ENCODE data around the gene KLK3.
"Not testable (repeated sequence)": the region's sequence is repeated elsewhere in the genome, so short reads cannot be mapped to it uniquely, and the experiment has no call there.

The KLK3 gene

GRCh38 chr19:50859849-50860248, 5.1 kb downstream of the KLK3 start:
- DNase-seq: no peak

- no peak for DNase-seq
Measured at GRCh38 chr19:50861010-50861409, 6.3 kb downstream of the KLK3 start.

DNA sequence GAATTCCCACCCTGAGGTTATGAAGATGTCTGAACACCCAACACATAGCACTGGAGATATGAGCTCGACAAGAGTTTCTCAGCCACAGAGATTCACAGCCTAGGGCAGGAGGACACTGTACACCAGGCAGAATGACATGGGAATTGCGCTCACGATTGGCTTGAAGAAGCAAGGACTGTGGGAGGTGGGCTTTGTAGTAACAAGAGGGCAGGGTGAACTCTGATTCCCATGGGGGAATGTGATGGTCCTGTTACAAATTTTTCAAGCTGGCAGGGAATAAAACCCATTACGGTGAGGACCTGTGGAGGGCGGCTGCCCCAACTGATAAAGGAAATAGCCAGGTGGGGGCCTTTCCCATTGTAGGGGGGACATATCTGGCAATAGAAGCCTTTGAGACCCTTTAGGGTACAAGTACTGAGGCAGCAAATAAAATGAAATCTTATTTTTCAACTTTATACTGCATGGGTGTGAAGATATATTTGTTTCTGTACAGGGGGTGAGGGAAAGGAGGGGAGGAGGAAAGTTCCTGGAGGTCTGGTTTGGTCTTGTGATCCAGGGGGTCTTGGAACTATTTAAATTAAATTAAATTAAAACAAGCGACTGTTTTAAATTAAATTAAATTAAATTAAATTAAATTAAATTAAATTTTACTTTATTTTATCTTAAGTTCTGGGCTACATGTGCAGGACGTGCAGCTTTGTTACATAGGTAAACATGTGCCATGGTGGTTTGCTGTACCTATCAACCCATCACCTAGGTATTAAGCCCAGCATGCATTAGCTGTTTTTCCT, 7.0 kb downstream of the KLK3 start:
- no peak for DNase-seq

GRCh38 chr19:50869479-50869878, 14.8 kb downstream of the KLK3 start:
- DNase-seq: no peak

DNA sequence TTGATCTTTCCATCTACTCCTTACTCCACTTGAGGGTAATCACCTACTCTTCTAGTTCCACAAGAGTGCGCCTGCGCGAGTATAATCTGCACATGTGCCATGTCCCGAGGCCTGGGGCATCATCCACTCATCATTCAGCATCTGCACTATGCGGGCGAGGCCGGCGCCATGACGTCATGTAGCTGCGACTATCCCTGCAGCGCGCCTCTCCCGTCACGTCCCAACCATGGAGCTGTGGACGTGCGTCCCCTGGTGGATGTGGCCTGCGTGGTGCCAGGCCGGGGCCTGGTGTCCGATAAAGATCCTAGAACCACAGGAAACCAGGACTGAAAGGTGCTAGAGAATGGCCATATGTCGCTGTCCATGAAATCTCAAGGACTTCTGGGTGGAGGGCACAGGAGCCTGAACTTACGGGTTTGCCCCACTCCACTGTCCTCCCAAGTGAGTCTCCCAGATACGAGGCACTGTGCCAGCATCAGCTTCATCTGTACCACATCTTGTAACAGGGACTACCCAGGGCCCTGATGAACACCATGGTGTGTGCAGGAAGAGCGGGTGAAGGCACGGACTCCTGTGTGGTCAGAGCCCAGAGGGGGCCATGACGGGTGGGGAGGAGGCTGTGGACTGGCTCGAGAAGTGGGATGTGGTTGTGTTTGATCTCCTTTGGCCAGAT, 15.8 kb downstream of the KLK3 start:
- no peak for DNase-seq

DNA sequence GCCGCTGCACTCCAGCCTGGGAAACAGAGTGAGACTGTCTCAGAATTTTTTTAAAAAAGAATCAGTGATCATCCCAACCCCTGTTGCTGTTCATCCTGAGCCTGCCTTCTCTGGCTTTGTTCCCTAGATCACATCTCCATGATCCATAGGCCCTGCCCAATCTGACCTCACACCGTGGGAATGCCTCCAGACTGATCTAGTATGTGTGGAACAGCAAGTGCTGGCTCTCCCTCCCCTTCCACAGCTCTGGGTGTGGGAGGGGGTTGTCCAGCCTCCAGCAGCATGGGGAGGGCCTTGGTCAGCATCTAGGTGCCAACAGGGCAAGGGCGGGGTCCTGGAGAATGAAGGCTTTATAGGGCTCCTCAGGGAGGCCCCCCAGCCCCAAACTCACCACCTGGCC, 18.3 kb downstream of the KLK3 start, which contains the start of gene KLK2:
KLK2 (plus strand) TSS at position 384 of the 400 bp plus-strand sequence. CDS start 35 bp downstream, outside the sequence.
- no peak for DNase-seq

DNA sequence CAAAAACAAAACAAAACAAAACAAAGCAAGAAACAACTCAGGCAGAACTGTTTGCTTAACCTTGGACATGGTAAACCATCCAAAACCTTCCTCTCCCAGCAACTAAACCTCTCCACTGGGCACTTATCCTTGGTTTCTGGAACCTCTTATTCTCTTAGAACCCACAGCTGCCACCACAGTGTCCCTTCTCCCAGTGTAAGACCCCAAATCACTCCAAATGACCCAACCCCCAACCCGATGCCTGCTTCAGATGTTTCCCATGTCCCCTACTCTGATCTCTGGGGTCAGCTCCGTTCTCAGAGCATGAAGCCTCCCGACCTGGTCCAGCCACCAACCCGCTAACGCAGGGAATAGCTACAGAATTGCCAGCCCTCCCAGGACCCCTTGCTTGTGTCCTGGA, 19.5 kb downstream of the KLK3 start:
- DNase-seq: no peak

GRCh38 chr19:50875795-50876422, 21.2 kb downstream of the KLK3 start:
- DNase-seq: no peak

DNA sequence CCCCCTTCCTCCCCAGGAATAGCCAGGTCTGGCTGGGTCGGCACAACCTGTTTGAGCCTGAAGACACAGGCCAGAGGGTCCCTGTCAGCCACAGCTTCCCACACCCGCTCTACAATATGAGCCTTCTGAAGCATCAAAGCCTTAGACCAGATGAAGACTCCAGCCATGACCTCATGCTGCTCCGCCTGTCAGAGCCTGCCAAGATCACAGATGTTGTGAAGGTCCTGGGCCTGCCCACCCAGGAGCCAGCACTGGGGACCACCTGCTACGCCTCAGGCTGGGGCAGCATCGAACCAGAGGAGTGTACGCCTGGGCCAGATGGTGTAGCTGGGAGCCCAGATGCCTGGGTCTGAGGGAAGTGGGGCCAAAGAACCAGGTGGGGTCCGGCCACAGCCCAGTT, 21.7 kb downstream of the KLK3 start:
- DNase-seq: no peak

DNA sequence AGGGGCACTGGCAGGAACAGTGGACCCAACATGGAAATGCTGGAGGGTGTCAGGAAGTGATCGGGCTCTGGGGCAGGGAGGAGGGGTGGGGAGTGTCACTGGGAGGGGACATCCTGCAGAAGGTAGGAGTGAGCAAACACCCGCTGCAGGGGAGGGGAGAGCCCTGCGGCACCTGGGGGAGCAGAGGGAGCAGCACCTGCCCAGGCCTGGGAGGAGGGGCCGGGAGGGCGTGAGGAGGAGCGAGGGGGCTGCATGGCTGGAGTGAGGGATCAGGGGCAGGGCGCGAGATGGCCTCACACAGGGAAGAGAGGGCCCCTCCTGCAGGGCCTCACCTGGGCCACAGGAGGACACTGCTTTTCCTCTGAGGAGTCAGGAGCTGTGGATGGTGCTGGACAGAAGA, 22.6 kb downstream of the KLK3 start:
- no peak for DNase-seq

DNA sequence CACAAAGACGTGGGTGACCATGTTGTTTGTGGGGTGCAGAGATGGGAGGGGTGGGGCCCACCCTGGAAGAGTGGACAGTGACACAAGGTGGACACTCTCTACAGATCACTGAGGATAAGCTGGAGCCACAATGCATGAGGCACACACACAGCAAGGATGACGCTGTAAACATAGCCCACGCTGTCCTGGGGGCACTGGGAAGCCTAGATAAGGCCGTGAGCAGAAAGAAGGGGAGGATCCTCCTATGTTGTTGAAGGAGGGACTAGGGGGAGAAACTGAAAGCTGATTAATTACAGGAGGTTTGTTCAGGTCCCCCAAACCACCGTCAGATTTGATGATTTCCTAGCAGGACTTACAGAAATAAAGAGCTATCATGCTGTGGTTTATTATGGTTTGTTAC, 24.1 kb downstream of the KLK3 start:
- DNase-seq: no peak

- no peak for DNase-seq
Measured at GRCh38 chr19:50880241-50880640, 25.5 kb downstream of the KLK3 start.

GRCh38 chr19:50882188-50882587, 27.5 kb downstream of the KLK3 start:
- no peak for DNase-seq

- no peak for DNase-seq
Measured at GRCh38 chr19:50889638-50890037, 34.9 kb downstream of the KLK3 start.

DNA sequence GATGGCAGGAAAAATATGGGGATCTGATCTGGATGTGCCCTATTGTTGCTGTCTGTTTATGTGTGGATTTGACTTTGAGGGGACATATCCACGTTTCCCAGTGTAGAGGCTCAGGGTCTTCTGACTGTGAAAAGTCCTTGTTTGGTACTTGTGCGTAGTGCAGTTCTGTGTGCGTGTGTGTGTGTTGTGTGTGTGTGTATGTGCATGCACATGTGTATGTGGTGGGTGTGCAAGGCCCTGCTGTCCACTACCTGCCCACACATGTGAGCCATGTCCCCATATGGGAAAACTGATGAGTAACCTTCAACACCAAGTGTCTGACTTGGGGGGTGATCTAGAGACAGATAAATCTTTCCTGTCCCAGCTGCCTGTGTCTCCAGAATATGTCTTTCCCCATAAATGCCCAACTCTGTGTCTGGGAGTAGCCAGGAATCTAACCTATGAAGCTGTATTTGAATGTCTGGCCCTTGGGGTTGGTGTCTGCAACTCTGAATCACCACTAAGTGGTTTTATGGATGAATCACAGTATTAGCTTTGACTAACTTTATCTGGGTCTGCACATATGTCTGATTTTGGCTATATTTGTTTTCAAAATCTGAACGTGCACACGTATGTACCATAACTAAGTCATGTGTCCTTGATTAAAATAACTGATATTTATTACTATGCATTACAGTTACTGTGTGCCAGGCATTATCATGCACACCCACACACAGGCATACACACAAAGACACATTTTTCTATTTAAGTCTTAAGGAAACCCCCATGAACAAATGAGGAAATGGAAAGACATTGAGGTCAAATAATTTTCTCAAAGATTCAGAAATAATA, 35.9 kb downstream of the KLK3 start:
- no peak for DNase-seq

GRCh38 chr19:50891253-50891625, 36.5 kb downstream of the KLK3 start:
- DNase-seq: no peak

DNA sequence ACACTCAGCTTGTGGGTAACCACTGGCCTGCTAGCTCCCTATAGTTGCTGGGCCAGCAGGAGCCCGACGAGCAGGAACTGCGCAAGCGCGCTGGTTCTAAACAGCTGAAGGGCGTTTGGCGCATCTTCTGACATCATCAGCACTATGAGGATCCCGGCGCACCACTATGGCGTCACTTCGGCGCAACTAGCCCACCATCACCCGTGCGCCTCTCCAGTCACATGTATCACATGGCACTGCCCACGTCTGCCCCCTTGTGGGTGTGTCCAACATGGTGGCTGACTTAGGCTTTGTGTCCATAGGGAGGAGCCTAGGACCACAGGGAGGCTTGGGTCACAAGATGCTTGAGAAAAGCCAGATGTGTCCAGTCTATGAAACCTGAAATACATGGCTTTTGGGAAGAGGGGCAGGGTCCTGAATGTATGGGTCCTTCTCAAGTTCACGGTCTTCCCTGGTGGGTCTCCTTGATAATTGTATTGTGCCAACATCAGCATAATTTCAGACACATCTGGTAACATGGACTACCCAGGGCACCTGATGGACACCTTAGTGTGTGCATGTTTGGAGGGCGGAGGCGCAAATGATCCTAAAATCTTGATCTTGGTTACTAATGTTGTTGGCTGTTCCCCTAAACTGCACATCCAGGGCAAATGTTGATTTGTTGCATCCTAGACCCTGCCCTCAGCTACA, 38.5 kb downstream of the KLK3 start:
- no peak for DNase-seq

GRCh38 chr19:50894478-50895356, 40.0 kb downstream of the KLK3 start:
- no peak for DNase-seq

DNA sequence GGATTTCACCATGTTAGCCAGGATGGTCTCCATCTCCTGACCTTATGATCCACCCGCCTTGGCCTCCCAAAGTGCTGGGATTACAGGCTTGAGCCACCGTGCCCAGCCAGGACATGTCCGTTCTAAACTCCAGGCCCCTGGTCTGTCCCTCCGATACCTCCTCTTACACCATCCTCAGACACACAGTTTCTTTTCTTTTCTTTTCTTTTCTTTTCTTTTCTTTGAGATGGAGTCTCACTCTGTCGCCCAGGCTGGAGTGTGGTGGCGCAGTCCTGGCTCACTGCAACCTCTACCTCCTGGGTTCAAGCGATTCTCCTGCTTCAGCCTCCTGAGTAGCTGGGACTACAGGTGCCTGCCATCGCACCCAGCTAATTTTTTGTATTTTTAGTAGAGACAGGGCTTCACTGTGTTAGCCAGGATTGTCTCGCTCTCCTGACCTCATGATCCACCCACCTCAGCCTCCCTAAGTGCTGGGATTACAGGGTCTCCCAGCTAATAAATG, 41.4 kb downstream of the KLK3 start:
- DNase-seq: not testable (repeated sequence)
